HG03442 (cell line): ENCODE measurements around the gene ZFP62.
"Not testable (repeated sequence)": the region's sequence is repeated elsewhere in the genome, so short reads cannot be mapped to it uniquely, and the experiment has no call there.

Source experiments
- ATAC-seq: cut with Tn5 transposase; IDR thresholded peaks from one replicate; pipeline ENCODE4 v1.9.1; 2021; ENCODE audit warnings: mild to moderate bottlenecking, moderate library complexity; ENCODE audit not compliant: unreplicated experiment

The ZFP62 gene

DNA sequence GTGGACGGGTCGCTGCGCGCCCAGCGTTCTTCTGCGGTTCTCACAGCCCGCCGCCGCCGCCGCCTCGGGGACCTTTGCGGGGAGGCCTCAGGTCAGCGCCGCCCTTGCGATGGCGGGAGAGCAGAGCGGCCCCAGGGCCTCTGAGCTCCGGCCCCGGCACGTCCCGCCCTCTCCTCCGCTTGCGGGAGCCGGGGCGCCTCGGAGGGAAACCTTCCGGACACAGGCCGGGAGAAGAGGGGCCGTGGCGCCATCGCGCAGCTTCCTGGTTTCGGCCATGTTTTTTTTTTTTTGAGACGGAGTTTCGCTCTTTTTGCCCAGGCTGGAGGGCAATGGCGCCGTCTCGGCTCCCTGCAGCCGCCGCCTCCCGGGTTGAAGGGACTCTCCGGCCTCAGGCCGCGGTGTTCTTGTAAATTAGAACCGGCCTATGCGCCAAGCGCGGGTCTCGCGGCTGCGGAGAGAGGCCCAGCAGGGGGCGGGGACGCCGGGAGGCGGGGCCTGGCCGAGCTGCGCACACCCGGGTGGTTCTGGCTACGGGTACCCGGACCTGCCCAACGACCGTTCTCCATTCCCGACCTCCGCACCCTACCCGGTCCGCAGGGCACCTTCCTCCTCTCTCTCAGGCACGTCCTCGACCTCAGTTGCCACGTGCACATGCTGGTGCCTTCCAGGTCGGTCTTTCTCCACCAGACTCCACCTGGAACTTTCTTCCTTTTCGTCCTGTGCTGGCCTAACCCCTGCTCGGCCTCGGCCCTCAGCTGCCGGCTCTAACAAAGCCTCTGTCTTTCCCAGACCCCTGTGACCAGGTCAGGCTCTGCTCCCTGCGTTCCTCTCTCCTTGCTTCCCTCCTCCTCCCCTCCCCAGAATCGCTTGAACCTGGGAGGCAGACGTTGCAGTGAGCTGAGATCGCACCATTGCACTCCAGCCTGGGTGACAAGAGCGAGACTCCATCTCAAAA is 29.7 kb downstream of the ZFP62 start:
- ATAC-seq = peak; percentile 72

DNA sequence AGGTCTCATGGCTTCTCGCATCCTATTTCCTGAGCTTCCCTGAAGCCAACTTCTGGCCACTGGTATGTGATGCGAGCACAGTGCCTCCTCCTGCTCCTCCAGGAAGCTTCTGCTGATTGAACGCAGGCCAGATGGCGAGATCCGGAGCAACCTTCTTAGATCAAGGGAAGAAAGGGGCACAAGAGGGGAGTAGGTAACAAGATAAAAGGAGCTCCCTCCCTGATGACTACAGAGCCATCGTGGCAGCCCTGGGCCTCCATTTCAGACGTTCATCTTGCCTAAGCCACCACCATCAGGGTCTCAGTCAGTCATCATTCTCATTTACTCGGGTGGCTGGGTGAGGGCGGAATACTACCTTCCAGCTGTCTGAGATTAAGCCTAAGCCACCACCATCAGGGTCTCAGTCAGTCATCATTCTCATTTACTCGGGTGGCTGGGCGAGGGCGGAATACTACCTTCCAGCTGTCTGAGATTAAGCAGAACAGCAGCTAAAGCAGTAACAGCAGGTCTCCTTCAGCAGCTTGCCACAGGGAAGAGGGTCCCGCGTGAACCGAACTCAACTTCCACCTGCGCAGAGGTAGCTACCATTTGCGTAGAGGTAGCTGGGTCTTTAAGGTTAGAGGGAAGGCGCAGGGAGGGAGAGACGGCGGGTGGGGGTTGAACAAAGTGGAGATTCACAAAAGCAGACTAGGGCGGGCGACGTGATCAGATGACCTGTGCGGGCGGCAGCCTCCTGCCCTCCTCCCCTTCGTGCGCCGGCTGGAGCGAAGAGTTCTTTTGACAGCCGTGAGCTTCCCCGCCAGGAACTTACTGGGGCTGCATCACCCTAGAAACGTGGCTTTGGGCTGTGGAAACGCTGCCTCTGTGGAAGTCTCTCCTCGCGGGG is 30.6 kb downstream of the ZFP62 start:
- peak; percentile 44 for ATAC-seq

DNA sequence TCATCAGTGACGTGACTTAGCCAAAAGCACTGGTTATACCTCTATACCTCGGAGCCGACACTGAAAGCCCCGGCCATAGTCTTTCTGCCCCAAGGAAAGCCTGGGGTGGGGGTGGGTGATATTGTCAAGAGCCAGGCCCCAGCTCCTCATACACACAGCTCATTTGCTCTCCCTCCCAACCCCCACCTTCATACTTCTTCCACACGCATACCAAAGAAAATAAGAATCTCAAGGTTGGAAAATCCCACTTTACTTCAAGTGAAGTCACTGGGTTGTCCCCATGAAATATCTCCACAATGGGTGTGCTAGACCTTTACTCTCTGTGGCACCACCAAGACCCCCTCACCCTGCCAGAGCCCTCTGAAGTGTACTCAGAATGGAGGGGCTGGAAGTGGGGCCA is 31.4 kb downstream of the ZFP62 start:
- ATAC-seq = no peak

GRCh38 chr5:180828756-180829531 is 32.1 kb downstream of the ZFP62 start:
- ATAC-seq = not testable (repeated sequence)

DNA sequence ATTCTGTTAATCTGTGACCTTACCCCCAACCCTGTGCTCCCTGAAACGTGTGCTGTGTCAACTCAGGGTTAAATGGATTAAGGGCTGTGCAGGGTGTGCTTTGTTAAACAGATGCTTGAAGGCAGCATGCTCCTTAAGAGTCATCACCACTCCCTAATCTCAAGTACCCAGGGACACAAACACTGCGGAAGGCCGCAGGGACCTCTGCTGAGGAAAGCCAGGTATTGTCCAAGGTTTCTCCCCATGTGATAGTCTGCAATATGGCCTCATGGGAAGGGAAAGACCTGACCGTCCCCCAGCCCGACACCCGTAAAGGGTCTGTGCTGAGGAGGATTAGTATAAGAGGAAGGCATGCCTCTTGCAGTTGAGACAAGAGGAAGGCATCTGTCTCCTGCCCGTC is 33.7 kb downstream of the ZFP62 start:
- ATAC-seq = not testable (repeated sequence)

DNA sequence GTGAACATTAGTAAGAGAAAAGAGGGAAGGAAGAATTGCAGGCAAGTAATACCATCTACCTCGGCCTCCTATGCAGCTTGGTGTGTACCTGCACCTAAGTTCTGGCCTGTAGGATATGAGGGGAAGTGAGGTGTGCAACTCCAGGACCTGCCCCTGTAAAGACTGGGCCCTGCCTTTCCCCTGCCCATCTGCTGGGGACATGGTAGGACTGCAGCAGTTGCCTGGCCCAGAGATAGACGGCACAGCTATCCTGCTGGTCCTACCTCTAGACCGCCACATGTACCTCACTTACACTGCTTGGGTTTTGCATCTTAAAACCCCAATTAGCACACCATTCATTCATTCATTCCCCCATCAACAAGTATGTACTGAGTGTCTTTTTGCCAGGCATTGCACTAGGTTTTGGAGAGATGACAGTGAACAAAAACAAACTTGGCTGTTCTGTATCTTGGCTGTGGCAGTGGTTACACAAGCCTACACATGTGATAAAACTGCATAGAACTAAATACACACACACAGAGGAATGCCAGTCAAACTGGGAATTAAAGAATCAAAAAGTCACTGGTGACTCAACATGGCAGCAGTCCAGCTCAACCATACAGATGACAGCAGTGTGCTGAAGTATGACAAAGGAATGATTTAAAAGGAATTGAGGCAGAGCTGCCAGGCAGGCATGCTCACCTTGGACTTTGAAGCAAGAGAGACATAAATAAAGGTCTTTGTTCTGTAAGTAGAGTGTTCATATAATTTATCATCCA is 35.1 kb downstream of the ZFP62 start:
- no peak for ATAC-seq

- ATAC-seq = no peak
These were observed 36.2 kb downstream of the ZFP62 start for GRCh38 chr5:180824630-180825476.

DNA sequence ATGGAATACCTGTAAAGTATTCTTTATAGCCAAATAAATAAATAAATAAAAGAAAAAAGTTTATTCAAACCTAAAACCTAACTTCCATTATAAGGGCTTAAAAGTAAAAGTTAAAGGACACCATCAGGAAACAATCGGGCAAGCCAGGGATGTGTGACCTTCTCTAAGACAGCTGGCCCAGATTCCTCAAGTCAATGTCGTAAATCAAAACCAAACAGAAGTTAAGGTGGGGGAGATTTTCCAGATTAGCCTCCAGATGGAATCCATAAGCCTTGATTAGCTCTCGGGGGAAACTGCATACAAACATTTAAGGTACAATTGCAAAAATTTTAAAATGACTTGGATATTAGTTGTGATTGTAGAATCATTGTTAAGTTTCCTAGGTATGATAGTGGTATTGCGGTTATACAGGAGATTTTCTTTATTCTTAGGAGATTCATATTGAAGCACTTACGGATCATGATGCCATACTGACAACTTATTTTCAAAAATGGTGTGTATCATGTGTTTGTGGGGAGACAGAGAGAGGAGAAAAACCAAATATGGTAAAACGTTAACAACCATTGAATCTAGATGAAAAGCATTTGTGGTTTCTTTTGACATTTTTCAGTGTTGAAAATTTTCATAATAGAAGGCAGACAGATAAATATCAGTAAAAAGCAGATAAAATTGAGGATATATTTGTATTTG is 37.0 kb downstream of the ZFP62 start:
- no peak for ATAC-seq

DNA sequence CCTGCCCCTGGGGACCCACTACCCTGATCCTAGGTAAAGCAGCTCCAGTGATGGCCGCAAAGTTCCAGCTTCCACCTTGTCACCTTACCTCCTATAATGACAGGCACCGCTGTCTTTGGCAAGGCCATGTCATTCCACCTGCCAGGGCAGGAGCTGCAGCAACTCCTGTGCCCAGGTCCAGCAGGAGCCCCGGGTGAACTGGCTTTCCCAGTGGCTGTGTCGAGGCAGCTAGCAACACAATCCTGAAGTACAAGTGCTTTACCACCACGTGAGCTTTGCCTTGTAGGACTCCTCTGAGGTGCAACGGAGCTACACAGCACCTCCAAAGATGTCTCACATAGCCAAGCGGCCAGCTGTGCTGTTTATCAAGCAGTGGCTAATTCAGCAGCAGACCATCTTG is 37.7 kb downstream of the ZFP62 start:
- no peak for ATAC-seq

DNA sequence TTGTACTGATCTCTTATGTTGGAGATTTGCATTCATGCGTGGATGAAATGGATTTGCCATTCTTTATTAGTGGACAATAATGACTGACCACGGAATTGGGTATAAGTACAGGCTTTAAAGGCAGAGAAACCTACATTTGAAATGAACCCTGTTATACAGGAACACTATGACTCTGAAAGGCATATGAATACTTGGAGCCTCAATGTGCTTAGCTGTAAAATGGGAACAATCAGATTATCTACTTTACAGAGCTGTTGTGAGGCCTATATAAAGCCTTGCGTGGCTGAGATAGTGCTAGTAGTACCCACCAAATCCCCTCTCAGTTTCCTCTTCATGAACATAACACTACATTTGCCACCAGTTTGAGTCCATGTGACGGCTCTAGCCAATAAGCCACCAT is 39.5 kb downstream of the ZFP62 start:
- no peak for ATAC-seq

GRCh38 chr5:180820788-180821321 is 40.2 kb downstream of the ZFP62 start:
- peak; percentile 62 for ATAC-seq

DNA sequence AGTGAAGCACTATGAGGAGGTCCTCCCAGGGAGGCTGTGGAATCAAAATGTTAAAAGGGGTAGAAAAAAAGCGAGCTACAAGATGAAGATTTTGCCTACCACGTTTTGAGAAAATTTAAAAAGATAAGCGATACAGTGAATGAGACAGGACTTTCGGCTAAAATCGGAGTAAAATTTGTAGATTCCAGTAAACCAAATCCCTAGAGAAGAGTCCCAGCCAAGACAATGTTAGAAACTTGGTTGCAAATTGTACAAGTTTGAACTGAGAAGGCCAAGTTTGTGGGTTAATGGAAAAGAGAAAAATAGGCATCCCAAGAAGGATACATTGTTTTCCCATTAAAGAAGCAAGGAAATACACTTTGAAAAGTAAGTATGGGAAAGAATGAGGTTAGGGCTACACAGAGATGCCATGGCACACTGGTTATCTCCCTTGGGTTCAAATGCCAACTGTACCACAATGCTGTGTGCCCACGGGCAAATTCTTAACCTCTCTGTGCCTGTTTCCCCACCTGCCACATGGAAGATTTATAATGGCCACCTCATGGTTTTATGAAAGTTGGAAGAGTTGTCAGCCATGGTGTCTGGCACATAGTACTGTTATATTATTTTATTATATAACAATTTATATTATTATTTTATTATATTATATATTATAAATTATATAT is 42.3 kb downstream of the ZFP62 start:
- no peak for ATAC-seq

DNA sequence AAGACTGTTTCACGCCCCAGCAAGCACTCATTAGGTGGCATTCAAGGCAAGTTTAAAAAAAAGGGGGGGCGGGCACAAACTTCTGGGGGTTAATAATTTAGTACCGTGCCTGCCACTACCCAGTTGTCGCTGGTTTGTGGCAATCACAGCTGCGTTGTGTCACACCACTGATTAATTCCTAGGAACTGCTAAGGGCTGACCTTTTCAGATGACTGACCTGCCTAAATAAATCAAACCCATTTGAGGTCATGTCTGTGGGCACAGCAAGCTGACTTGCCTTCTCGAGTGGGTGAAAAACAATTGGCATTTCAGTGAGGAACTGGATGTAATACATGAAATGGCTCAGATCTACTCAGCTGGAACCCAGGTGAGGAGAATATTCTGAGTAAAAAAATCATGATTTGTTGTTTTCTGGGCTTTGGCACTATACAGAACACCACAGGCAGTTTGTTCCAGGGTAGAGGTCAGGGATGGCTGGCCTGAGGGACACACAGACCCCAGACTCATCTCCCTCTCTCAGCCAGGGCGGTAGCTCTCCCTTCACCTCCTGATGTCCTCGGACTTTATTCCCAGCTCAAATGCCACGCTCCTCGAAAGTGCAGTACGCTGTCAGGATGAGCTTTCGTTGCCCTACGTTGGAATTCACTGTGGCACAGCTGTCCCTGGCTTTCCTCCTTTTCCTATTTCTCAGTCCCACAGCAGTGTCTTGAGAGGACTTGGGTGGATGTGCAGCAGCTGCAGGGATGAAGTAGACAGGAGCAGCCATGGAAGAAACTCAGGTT is 43.0 kb downstream of the ZFP62 start:
- no peak for ATAC-seq

GRCh38 chr5:180816608-180817534 is 44.2 kb downstream of the ZFP62 start:
- no peak for ATAC-seq

DNA sequence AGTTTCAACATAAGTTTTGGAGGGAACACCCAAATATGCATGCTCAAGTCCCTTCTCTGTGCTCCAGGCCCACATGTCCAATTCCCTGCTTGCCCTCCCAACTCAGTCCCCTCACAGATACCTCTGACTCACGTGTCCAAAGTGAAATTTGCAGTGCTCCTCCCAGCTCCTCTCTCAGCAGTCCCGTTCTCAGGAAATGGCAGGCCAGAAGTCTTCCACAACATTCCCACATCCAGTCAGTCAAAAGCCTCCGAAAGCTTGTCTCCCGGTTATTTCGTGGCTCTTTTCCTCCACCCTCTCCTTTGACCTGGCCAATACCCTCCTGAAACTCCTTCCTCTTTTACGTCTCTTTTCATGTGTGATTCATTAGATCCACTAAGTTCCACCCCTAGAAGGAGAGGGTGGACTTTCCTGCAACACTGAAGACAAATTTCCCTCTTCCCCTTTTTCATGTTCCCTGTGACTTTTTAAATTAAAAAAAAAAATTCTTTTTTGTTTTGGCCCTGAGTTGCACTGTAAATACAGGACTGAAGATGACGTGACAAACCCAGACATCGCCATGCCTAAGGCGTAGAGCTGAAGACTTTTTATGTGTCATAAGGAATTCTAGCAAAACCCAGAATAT is 45.7 kb downstream of the ZFP62 start:
- no peak for ATAC-seq

GRCh38 chr5:180813420-180813819 is 47.7 kb downstream of the ZFP62 start:
- no peak for ATAC-seq
